SK-N-MC (cell line): ENCODE results near the gene ITPKA.

Experiments used
- DNase-seq: peaks from one replicate; pipeline ENCODE4 v3.0.0-alpha.2; 2011; ENCODE audit warnings: low read depth, low spot score
- H3K27ac ChIP-seq: fragments of 200-600 bp; sonication (generic); 2 replicates; pipeline ENCODE4 v1.5.1; 2016; ENCODE audit warnings: mixed run types
- H3K36me3 ChIP-seq: fragments of 200-600 bp; sonication (generic); 2 replicates; pipeline ENCODE4 v1.6.1; 2017; ENCODE audit warnings: antibody characterized with exemption, low read length, mixed read lengths; ENCODE audit not compliant: insufficient read depth
- H3K4me3 ChIP-seq: fragments of 200-600 bp; sonication (generic); 2 replicates; pipeline ENCODE4 v1.5.1; 2016
- H3K9ac ChIP-seq: fragments of 200-600 bp; sonication (generic); 2 replicates; pipeline ENCODE4 v1.8.0; 2017; ENCODE audit warnings: mixed run types, mixed read lengths; ENCODE audit not compliant: insufficient read length
- H3K9me3 ChIP-seq: fragments of 200-600 bp; sonication (generic); 2 replicates; pipeline ENCODE4 v1.6.1; 2017; ENCODE audit warnings: low read depth, mild to moderate bottlenecking, antibody characterized with exemption, low read length, moderate library complexity, mixed read lengths
- EZH2 ChIP-seq: fragments of 200-600 bp; sonication (generic); IDR thresholded peaks from one replicate; pipeline ENCODE4 v1.6.1; 2017; ENCODE audit warnings: antibody characterized with exemption
- FOXP2 ChIP-seq: optimal IDR thresholded peaks from 2 replicates; pipeline ENCODE3; 2011; ENCODE audit warnings: mild to moderate bottlenecking, moderate library complexity; ENCODE audit not compliant: insufficient read depth; ENCODE audit errors: extremely low read length, control extremely low read depth
- POLR2AphosphoS5 ChIP-seq: IDR thresholded peaks from 2 replicates; pipeline ENCODE4 v1.6.1; 2012; ENCODE audit warnings: mild to moderate bottlenecking, low read depth, low read length, borderline replicate concordance

The ITPKA gene

DNA sequence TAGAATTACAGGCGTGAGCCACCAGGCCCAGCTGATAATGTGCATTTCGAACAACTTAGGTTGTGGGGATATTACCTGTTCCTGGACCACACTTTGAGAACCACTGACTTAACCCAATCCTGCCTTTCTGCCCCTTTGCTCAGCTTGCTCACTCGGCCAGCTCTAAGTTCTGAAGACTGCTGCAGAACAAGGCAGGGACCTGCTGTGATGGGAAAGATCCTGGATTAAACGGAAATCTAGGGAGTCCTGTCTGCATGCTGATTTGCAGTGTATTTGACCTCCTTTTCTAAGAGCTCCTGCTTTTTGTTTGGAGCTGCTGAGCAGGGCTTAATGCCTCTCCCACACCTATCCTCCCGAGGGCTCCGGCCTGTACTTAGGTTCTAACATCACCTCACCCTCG, 17.1 kb downstream of the ITPKA start:
- DNase-seq: no peak
- H3K4me3 ChIP-seq: no peak overlapping the region

DNA sequence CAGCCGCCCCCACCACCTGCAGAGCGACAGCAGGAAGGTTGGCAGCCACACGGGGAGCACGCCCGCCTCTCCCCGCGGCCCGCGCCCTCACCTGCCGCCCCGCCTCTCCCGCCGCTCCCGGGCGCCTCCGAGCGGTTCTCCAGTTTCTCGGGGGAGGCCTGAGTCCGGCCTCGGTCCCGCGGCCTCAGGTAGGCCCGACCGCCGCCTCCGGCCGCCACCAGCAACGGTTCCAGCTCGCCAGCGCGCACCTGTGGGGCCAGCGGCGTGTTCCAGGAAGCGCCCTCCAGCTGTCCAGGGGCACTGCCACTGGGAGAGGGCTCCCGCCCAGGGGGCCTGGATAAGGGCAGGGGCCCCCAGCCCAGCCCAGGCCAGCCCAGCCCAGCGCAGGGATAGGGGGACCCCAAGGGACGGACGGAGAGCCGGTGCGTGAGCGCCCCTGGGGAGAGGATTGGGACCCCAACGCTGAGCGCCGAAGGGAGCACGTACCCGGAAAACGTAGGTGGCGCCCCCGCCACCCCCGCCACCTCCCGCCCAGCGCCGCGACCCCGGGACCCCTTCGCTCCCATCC, 17.7 kb downstream of the ITPKA start:
- no peak overlapping the region for H3K9ac ChIP-seq
- H3K27ac ChIP-seq: no peak overlapping the region
- TF ChIP-seq POLR2AphosphoS5: no peak
- TF ChIP-seq EZH2: no peak
- TF ChIP-seq FOXP2: no peak
- H3K36me3 ChIP-seq: no peaks in the 10 kb centered on the region
- no peak for DNase-seq
- H3K4me3 ChIP-seq: no peak overlapping the region
- H3K9me3 ChIP-seq: no peaks in the 10 kb centered on the region

More for the DNA sequence above, 17.1 kb downstream of the ITPKA start:
- H3K9ac ChIP-seq: no peak overlapping the region
- TF ChIP-seq POLR2AphosphoS5 (no peak), FOXP2 (no peak), EZH2 (no peak)
- no peak overlapping the region for H3K27ac ChIP-seq
- no peaks in the 10 kb centered on the region for H3K36me3 ChIP-seq
- no peaks in the 10 kb centered on the region for H3K9me3 ChIP-seq

DNA sequence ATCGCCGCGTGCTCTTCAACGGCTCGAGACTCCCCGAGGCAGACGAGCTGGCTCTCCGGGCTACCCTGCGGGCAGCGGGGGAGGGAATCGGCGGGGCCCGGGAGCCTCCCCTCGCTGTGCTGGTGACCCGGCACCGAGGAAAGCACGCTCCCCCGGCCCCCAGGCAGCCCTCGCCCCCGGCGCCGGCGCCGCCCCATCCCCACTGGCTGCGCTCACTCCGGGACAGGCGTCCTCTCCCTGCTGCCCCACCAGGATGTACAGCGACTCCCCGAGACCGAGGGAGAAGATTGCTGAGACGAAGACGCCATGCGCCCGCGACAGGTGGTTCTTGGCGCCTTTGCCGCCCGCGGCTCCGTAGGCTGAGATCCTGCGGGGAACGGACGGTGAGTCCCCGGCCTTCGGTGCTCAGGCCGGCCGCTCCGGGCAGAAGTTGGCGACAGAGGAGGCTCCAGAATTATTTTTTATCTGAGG, 18.3 kb downstream of the ITPKA start:
- Histone ChIP-seq H3K4me3 (no peak overlapping the region), H3K36me3 (no peaks in the 10 kb centered on the region), H3K9ac (no peak overlapping the region), H3K9me3 (no peaks in the 10 kb centered on the region), H3K27ac (no peak overlapping the region)
- DNase-seq: no peak
- no peak for TF ChIP-seq POLR2AphosphoS5
- TF ChIP-seq FOXP2: no peak
- no peak for TF ChIP-seq EZH2

DNA sequence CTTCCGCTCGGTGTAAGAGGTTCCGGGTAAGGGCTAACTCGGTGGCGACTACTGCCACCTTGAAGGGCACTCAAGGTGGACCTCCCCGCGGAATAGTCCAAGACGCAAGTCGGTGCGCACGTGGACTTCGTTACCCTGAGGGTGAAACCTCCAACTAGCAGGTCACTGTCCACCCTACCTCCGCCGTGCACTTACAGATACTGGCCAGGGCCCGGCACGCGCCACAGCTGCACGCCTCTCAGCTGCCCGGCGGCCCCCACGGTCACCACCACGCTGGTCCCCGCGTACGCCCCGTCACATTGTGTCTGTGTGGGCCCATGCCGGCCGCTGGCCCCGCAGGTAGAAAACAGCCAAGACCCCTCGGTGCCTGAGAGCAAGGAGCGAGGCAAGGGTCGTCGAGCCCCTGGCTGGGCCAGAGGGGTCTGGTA, 18.9 kb downstream of the ITPKA start:
- DNase-seq: no peak
- H3K9ac ChIP-seq: peak overlapping the region; percentile 33
- H3K4me3 ChIP-seq: peak overlapping the region; percentile 82
- TF ChIP-seq EZH2: no peak
- TF ChIP-seq POLR2AphosphoS5: no peak
- no peak overlapping the region for H3K27ac ChIP-seq
- H3K9me3 ChIP-seq: no peaks in the 10 kb centered on the region
- H3K36me3 ChIP-seq: no peaks in the 10 kb centered on the region

DNA sequence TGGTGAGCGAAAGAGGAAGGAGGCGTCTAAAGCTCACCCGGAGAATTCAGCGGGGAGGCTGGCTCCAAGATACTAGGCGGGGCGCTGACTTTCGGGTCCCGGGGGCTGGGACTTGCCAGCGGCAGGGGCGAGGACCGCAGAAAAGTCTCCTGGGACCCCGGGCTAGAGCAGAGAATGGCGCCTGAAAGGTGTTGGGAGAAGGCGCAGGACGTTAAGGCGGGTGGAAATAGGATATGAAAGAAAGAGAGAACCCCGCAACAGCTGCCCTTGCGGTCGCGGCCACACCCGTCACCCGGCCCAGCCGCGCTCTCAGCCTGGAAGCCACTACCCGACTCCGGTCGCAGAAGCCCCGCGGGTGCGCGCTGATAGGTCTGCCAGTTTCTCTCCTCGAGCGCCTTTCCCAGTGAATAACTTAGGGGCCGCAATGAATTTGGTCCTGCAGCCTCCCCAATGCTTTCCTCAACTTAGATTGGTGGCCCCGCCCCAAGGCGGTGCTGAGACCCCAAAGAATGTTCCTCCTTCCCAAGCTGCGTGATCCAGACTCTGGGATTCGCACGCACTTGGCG, 19.3 kb downstream of the ITPKA start:
- H3K36me3 ChIP-seq: no peaks in the 10 kb centered on the region
- no peak for TF ChIP-seq EZH2
- no peak for TF ChIP-seq FOXP2
- TF ChIP-seq POLR2AphosphoS5: no peak
- no peak for DNase-seq
- no peaks in the 10 kb centered on the region for H3K9me3 ChIP-seq
- peak overlapping the region; percentile 33 for H3K9ac ChIP-seq
- no peak overlapping the region for H3K27ac ChIP-seq
- H3K4me3 ChIP-seq: peak overlapping the region; percentile 82

DNA sequence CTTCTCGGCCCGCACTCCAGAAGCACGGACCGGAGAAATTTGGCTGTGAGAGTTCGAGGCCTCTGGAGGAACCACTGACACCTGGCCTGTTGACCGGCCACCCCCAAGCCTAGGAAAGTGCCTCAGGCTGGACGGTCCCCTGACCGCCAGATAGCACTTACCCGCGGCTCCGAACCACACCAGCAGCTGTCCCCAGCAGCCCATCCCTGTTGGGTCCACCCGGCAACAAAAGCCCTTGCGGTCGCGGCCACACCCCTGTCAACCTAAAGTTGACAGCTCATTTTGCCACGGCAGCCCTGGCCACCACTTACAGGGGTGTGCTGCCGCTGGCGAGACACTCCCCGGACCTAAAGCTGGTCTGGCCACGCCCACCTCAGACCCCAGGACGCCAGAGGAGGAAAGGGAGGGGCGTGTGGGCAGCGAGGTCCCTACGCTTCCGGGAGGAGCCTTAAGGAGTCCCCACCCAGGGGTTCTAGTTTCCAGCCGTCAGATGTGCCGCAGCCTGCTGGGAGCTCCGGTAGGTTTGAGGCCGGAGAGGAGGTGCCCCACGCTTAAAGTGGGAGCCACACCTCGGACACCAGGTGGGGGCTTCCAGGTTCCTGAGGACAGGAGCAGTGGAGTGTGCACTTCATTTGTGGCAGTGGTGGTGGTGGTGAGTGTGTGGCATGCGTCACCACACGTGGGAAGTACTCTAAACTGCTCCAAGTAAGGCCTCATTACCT, 20.0 kb downstream of the ITPKA start, which contains the start of gene LTK:
TSS of gene LTK (minus strand) at position 322 of the 722 bp plus-strand sequence. CDS start at position 204, 118 bp downstream.
- H3K36me3 ChIP-seq: no peaks in the 10 kb centered on the region
- H3K4me3 ChIP-seq: peak within 1 kb of the TSS; percentile 82
- peak; percentile 62; the same call in 1 of the 2 replicates for TF ChIP-seq POLR2AphosphoS5
- TF ChIP-seq EZH2: no peak
- H3K27ac ChIP-seq: no peak within 1 kb of the TSS; the same call in 1 of the 2 replicates
- DNase-seq: no peak
- no peaks in the 10 kb centered on the region for H3K9me3 ChIP-seq
- H3K9ac ChIP-seq: peak within 1 kb of the TSS; percentile 35

DNA sequence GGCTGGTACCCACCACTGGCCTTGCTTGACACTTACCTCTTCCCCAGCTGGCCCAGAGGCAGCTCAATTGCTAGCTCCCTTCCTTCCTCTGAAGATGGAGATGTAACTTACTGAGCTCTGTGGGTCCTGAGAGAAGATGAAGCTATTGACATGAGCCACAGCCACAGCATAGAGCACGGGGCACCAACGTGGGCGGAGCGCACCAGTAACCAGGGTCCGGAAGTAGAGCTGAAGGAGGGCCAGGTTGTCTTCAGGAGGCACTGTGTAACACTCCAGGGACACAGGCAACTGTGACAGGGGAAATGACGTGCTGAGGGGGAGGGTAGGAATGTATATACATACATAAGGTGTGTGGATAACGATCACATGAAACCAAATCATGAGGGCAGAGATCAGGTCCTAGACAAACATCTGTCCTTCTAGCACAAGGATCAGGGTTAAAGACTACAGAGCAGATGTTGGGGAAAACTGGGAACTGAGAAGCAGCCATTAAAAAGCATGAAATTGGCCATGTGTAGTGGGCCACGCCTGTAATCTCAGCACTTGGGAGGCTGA, 24.3 kb downstream of the ITPKA start:
- H3K9ac ChIP-seq: no peak overlapping the region
- H3K4me3 ChIP-seq: no peak overlapping the region
- no peak for DNase-seq
- no peaks in the 10 kb centered on the region; the same call in 1 of the 2 replicates for H3K36me3 ChIP-seq
- TF ChIP-seq POLR2AphosphoS5 (no peak), FOXP2 (no peak), EZH2 (no peak)
- H3K9me3 ChIP-seq: no peaks in the 10 kb centered on the region
- H3K27ac ChIP-seq: no peak overlapping the region

DNA sequence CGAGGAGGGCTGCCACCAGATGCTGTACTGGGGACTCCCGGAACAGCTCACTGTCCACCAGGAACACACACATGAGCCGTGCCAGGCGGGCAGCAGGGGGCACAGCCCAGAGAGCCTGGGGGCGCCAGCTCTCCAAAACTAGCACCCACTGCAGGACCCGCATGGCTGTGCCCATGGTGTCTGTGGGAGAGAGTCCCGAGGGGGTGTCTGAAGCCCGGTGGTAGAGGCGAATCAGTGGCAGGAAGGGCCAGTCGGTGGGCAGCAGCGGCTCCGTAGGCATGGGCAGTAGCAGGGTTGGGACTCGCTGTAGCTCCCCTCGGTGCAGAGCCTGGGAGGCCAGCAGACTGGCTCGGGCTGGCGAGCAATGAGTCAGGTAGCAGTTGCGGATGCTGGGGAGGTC, 27.0 kb downstream of the ITPKA start:
- Histone ChIP-seq H3K9ac (no peak overlapping the region), H3K36me3 (no peaks in the 10 kb centered on the region; the same call in 1 of the 2 replicates), H3K27ac (no peak overlapping the region), H3K9me3 (no peaks in the 10 kb centered on the region), H3K4me3 (no peak overlapping the region)
- no peak for DNase-seq
- TF ChIP-seq EZH2: no peak
- TF ChIP-seq POLR2AphosphoS5: no peak
- TF ChIP-seq FOXP2: no peak

DNA sequence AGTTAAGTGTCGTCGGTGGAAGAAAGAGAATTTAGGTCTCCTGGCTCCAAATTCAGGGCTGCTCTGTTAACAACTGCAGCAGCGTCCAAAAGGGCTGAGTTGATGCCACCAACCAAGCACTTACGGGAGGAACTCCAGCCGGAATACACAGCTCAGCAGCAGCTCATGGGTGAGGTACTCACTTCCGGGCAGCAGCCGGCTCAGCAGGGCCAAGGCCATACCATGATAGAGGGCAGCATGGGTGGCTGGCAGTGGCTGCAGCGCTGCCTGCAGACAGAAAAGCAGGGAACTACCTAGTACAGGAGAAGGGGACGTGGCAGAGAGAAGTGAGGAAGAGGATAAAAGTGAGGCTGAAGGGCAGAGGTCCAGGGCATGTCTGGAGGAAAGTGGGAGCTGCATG, 27.9 kb downstream of the ITPKA start:
- Histone ChIP-seq H3K9me3 (no peaks in the 10 kb centered on the region), H3K36me3 (peaks cover 6% of the 10 kb centered on the region; the same call in 1 of the 2 replicates), H3K9ac (no peak overlapping the region), H3K27ac (no peak overlapping the region), H3K4me3 (no peak overlapping the region)
- DNase-seq: no peak
- TF ChIP-seq POLR2AphosphoS5 (no peak), EZH2 (no peak), FOXP2 (no peak)
